Activated T-cell treated with anti-CD3 and anti-CD28 coated beads for 4 hours (primary cell): ENCODE results near the gene SYT9.
"Not testable (repeated sequence)": the region's sequence is repeated elsewhere in the genome, so short reads cannot be mapped to it uniquely, and the experiment has no call there.

Experiments
- DNase-seq: peaks from one replicate; pipeline ENCODE4 v3.0.0-alpha.2; 2020

SYT9 gene

DNA sequence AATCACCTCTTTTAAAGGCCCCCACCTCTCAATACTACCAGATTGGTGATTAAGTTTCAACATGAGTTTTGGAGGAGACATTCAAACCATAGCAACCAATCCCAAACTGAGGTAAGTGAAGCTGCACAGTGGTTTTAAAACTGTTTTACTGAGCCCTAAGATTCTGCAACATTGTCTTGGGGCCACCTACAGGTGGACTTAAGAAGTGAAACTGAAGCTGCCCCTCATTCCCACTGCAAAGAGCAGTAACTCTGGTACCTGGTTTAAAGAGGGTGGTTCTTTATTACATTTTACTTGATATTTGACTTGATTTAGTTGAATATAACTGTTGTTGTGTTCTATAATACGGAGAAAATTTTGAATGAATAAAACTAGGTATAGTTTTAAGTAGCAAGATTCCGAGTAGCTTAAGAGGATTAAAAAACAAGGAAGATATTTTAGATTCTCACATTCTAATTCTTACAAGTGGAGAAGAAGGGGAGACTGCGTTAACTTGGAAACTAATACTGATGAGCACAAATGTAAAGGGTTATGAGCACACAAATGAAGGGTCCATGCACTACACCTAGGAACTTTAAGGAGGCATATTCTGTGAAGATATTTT is 26.7 kb downstream of the SYT9 start:
- DNase-seq = no peak

DNA sequence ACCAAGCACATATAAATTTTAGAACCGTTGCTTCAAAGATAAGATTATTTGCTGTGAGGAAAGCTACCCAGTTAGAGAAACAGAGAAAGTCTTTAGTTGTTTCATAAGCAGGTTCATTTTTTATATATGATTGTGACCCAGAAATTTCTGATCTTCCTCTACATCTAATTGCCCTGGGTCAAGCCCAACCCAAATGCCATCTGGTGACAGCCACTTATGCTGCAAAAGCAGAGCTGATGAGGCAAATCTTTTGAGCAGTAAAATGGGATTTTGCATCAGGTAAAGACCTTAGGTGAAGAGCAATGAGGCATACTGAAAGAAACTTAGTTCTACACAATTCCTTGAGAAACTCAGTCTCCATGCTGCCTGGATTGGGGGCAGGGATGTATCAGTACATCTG is 28.0 kb downstream of the SYT9 start:
- DNase-seq = no peak

DNA sequence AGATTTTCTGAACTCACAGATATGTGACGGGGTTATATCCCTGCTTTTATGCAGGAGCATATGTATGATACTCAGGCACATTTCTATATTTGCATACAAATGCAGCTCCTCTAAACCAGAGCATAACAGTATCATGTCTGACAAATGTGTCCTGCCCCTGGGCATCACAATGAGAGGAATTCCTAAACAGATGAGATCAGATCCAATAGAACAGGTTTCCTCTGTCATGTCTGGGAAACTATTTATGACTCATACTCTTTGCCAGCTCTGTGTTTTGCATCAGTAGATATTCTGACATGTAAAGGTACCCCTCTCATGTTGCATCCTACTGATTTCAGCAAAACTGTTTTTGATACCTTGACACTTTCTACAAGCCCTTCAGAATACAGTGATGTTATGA is 29.4 kb downstream of the SYT9 start:
- no peak for DNase-seq

DNA sequence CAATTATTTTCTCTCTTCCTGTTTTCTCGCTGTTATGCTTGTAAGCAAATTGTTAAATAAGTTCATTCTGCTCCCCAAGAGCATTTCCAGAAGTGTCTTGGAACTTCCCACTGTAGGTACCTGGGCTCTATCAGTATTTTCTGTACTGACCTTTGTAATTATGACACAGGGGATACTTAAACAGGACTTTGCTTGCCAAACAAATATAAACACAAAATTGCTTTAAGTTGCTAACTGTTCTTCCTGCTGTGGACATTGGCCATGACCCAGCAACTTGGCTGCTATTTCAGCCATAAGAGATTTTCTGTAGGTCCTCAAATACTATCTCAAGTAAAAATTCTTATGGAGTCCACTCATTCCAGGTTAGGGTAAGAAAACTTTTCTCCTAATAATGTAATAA is 30.1 kb downstream of the SYT9 start:
- no peak for DNase-seq

DNA sequence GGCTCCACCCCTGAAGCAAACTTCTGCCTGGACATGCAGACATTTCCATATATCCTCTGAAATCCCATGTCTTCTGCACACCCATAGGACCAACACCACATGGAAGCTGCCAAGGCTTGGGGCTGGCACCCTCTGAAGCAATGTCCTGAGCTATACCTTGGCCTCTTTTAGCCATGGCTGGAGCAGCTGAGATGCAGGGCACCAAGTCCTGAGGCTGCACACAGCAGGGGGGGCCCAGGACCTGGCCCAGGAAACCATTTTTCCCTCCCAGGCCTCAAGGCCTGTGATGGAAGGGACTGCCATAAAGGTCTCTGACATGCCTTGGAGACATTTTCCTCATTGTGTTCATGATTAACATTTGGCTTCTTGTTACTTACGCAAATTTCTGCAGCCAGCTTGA is 34.5 kb downstream of the SYT9 start:
- no peak for DNase-seq

DNA sequence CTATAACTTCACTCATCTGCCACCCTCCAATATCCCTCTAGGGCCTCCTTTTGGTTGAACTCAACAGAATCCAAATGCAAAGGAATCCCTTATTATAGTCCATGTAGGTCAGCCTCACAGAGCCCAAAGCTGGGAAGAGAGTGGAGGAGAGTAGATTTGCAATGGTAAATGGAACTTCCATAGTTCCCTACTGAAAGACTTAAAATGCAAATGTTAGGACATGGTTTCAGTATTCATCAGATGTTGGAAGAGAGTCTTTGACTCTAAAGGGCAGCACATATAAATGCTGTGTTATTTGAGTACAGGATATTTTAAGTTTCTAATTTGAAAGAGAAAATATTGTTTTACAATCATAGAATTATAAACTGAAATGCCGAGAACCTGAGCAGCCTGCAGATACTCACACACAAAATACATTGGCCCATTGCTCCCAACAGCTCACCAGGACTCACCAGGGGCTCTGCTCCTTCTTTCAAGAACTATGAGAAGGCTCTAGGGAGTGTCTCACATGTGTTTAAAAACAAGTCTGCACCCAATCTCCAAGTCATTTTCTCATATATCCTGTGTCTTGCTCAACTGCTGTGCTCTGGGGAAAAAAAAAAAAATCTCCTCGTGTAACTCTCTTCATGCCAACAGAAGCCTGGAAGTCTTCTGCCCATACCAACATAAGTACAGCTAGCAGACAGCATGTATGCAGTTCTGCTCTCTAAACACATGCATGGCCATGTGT is 39.6 kb downstream of the SYT9 start:
- DNase-seq = no peak

DNA sequence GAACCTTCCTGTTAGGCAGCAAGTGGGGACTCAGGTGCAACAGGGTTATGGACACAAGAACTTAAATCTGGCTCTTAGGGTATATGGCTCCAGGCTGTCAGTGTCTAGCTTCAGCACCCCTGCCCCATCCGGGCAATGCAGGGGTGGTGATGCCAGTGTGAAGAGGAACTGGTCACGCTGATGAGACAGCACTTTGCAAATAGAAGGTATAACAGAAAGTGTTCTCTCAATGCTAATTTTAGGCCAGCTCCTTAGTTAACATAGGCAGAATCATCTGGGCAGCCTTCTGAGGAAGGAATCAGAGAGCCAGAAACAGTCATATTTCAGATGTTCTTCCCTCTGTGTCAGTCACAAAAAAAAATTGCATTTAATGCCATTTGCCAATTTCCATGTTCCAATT is 41.2 kb downstream of the SYT9 start:
- DNase-seq = no peak

DNA sequence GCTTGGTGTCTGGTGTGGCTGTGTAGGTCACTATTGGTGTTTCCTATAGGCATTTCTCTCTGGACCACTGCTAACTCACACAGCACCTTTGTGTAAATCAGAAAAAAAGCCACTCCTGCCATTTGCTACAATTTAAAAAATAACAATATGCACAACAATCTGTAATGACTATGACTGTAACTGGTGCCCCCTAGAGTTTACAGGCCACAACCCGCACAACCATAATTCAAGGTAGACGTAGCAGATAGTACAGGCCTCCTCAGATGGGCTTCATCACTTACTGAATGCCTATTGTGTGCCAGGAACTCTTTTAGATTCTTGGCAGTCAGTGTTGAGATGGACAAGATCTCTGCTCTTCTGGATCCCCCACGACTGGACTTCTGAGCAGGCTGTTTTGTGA is 47.7 kb downstream of the SYT9 start:
- no peak for DNase-seq

DNA sequence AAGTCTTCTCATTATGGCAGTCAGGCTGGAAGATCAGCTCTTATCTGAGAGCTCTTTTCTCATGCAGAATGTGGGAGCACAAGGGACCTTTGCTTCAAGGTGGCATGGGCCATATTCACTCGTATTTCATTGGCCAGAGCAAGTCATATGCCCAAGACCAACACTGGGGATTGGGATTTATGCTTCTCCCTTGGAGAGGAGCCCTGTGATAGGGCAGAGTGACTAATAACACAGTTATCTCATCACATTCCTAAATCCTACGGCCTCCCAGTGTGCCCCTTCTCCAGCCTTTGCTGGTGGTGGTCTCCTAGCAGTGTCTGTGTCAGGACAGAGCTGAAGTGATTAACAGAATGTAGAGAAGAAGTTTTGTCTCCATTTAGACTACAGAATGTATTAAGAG is 48.6 kb downstream of the SYT9 start:
- no peak for DNase-seq

DNA sequence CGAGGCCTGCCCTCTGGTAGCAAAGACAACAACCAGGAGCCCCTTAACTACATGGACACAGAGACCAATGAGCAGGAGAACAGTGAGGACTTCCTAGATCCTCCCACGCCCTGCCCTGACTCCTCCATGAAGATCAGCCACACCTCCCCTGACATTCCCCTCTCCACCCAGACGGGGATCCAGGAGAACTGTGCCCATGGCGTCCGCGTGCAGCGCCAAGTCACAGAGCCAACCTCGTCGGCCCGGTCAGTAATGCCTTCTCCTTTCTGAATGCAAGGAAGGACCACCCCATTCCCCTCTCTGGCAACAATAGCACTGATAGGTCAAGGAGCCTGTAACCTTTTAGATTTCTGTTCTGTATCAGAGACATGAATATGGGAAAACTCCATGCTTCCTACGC is 51.4 kb downstream of the SYT9 start:
- no peak for DNase-seq

DNA sequence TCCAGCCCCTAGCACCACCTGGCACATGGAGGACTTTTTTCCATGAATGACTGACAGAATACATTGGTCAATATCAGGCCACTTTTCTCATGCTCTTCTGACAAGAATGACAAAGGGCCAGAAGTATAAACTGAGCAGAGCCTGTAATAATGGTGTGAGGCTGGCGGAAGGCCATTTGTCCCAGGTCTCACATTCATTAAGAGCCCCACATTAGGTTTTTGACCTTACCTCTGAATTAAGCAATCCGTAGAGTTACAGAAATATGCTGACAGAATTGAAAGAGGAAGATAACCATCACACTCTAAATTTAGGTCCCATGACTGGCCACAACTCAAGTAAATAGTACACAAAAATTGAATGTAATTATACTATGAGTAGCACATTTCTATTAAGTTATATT is 55.2 kb downstream of the SYT9 start:
- DNase-seq = no peak

DNA sequence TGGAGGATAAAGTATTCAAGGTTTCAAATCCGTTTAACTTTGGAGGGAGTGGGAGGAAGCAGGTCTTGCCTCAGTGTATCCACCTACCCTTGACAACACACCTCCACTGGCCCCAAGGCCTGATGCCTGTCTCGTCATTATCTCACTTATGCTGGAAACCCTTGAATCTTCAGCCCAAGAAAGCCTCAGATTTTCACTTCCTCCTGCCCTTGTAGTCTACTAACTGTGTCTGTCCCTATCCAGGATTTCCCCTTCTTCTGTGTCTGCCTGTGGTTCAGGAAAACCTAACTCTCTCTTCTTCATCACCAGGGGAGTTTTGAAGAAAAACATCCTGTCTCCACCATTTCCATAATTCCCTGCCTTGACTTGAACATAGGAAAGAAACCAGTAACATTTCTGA is 56.1 kb downstream of the SYT9 start:
- DNase-seq = no peak

DNA sequence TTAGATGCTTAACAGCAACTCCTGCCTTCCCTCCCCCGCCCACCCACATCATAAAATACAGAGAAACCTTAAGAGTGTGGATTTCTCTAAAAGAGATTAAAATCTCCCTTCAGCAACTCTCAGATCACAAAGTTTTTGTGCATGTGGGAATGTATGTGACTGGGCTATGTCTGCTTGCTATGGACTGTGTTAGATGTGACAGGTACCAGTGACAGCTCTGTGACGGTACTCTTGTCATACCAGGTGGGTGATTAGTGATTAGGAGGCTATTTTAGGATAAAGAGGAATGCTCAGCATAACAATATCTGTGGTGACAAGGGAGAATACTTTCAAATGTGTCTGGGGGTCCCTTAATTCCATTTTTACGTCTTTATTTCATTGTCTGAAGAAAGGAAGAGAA is 60.2 kb downstream of the SYT9 start:
- DNase-seq = no peak

DNA sequence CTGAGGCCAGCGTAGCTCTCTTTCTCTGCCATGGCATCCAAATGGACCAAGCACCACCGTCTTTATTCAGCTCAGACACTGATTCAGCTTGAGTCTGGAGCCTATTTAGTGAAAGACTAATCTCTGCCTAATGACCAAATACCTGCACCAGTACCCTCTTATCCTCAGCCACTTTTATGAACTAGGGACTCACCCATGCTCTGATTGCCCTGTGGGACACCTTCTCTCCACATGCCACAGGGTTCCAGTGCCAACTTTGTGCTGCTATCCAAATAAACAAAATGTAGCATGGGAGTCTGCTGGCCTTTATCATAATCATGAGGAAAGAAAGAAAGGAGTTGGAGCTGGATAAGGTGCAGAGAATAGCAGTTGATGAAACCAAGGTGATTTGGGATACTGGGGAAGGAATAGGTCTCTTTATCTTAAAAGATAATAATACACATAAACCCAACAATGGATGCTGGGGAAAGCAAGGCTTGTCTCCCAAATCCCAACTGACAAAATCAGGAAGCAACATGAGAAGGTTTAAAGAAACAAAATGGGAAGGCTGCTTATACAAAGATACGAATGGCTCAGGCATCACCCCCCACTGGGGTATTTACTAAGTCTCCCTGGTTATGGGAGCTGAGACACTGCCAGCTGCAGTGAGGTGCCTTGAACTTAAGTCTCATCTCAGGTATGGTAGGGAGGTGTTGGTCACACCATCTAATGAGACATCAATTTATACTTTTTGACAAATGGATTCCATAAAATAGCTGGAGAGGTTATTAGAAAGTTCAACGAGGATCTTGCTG is 63.3 kb downstream of the SYT9 start:
- DNase-seq = no peak

DNA sequence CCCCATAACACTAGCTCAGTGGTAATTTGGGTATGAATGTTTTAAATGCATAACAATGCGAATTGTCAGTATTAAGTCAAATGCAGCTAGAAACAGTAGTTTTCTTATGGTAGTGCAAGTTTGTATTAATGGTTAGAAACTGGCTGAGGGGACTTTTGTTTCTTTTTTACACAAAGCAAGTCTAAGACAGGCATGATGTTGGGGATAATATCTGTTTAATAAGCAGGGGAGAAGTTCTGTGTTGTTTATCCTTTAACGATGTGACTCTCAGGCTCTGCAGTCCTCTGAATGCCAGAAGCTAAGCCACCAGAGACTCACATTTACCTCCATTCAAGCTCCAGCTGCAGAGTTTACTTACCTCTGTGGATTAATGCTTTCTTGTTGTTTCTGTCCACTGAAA is 67.8 kb downstream of the SYT9 start:
- no peak for DNase-seq

DNA sequence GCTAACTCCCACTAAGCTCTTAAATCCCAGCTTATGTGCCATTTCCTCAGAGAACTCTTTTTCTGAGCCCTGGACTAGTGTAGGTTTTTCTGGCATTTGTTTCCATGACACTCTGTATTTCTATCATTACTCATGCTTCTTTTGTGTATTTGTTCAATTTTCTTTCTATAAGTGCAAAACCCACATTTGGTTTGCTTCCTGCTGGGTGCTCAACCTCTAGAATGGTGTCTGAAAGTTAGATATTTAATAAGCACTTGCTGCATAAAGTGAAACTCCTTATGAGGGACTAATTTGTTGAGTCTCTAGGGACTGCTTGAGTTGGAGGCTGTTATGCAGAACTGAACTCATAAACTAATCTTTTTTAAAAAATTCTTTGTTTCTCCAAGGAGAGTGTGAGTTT is 68.6 kb downstream of the SYT9 start:
- DNase-seq = no peak

DNA sequence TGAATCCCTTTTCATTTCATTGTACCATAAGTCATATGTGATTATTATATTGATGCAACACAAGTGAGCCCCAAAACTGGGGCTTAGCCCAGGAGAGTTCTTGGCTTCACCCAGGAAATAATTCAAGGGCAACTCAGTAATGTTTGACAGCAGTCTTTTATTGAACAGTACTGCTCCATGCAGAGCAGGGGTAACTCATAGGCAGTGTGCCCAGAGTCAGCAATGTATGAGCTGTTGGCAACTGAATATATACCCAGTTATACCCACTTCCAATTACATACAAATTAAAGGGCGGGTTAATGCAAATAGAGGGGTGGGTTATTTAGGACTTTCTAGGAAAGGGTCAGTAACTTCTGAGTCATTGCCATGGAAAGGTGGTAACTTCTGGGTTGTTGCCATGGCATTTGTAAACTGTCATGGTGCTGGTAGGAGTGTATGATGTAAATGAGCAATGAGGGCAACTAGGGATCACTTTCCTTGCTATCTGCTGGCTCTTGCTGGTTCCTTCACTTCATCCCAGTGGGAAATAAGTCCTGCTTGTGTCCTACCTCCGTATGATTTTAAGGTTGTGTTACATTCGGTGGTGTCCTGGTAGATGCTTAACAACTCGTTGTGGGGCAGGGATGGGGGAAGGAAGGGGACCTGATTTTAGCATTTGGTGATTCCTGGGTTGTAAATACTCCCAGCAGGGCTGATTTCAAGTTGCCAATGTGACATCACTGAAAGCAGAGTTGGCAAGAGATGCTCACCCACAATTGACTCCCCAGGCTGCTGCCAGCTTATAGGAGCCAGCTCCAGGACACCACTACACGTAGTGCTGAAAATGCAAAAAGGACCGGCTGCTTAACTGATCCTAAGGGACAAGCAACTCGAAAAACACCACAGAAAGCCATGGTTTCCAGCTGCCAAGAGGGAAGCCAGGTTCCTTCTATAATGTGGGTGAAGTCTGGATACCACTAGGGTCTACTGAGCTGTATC is 70.1 kb downstream of the SYT9 start:
- DNase-seq = no peak

DNA sequence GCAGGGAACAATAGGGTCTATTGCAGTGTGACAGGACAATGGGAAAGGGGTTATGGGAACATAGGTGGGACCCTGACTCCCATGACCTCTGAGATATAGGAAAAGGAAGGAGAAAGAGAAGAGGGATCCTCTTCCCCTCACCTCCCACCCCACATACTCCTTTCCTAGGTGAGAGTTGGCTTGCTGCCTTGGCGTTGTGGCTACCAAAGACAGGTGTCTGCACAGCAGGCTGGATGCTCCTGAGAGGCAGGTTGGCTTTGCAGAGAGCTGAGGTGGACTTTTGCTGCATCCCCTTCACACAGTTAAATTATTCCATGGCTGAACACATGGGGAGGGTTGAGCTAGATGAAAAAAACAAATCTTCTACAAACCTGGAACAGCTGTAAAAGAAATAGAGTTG is 80.7 kb downstream of the SYT9 start:
- DNase-seq = no peak

DNA sequence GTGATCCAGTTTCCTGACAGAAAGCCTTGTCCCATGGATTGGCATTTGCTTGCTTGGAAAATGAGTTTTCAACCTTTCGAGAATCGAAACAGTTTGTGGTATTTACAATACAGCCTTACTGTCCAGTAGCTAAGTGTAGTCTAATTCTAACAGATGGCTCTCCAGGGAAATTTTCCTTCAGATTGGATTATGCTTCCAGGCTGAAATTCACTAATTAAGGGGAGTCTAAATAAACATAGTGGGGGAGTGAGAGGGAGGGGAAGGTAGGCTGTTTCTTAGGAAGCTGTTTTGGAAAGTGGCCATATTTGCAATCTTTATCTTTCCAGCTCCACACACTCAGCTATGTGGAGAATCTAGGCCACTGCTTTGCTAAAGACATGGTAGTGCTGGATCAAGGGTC is 81.3 kb downstream of the SYT9 start:
- no peak for DNase-seq

DNA sequence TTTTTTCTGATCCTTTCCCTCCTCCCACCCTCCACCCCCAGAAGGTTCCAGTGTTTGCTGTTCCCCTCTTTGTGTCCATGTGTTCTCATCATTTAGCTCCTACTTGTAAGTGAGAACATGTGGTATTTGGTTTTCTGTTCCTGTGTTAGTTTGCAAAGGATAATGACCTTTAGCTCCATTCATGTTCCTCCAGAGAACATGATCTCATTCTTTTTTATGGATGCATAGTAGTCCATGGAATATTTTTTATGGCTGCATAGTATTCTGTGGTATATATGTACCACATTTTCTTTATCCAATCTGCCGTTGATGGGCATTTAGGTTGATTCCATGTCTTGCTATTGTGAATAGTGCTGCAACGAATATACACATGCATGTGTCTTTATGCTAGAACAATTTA is 83.7 kb downstream of the SYT9 start:
- not testable (repeated sequence) for DNase-seq

DNA sequence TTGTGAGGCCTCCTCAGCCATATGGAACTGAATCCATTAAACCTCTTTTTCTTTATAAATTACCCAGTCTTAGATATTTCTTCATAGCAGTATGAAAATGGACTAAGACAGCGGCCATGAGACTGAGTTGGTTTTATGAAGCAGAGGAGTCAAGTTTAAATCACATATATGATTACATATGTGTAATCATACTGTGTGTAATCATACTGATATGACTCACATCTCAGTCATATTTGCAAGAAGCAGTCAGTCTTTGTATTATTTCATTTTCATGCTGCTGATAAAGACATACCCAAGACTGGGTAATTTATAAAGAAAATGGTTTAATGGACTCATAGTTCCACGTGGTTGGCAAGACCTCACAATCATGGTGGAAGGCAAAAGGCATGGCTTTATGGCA is 89.8 kb downstream of the SYT9 start:
- no peak for DNase-seq

DNA sequence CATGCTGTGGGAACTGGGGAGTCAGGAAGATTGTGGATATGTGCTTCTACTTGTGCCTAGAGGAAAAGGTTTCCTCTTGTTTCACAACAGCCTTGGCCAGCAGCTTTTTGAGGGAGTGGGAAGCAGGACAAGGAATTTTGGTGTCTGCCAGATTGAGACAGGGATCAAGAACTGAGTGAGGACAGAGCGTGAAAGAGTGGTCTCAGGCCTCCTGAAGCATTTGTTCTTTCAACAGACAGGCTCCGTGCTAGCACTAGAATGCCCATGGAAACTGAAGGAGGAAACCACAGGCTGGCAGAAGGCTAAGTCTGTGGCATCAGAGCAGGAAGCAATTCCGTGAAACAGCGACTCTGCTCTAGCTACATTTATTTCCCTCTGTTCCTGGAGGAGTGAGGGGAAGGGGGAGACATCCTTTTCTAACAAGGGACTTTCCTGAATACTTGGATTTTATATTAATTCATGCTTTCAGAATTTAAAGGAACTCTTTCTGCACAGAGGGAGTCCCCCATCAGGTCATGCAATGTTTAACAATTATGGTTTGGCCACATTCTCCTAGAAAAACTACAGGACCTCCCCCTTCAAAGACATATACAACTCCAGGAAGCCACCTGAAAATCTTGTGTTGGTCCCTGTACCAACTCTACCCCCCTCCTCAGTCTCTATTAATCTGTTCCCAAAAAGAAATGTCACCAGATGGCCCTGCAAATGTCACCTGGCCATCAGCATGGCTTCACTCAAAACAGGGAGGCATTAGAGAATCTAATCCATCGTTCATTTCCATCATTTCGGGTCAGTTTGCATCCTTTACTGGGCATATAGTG is 96.1 kb downstream of the SYT9 start:
- DNase-seq = no peak
